Neural cell (in vitro differentiated cells): ENCODE results near the gene SERINC2. TPM values are rescaled to one million over a fixed set of nuclear protein-coding genes. Genes with fewer than 3 reads are reported as not detected.
A peak's percentile ranks its signal among the peaks of the same experiment; 100 is the strongest.

Source experiments
- H2AFZ ChIP-seq: fragments of 200-600, 300-800 bp; sonication (generic), shearing (Covaris generic); 2 replicates; pipeline ENCODE4 v1.6.0; 2014; ENCODE audit warnings: low read depth, mild to moderate bottlenecking, antibody characterized with exemption, low read length, moderate library complexity
- H3F3A ChIP-seq: fragments of 200-600 bp; shearing (Covaris generic); 2 replicates; pipeline ENCODE4 v1.6.1; 2016; ENCODE audit warnings: mild to moderate bottlenecking, moderate library complexity, mixed read lengths, antibody characterized with exemption, low read length; ENCODE audit not compliant: insufficient read depth, poor library complexity, severe bottlenecking
- H3K27ac ChIP-seq: fragments of 200-600, 300-800 bp; sonication (generic), shearing (Covaris generic); 2 replicates; pipeline ENCODE4 v1.5.1; 2014; ENCODE audit warnings: mild to moderate bottlenecking, low read length, moderate library complexity
- H3K27me3 ChIP-seq: fragments of 300-800, 200-600 bp; sonication (generic), shearing (Covaris generic); 2 replicates; pipeline ENCODE4 v1.6.0; 2014; ENCODE audit warnings: mild to moderate bottlenecking, low read depth, low read length, moderate library complexity; ENCODE audit not compliant: insufficient read depth
- H3K36me3 ChIP-seq: fragments of 300-800, 200-600 bp; sonication (generic), shearing (Covaris generic); 2 replicates; pipeline ENCODE4 v1.5.1; 2014; ENCODE audit warnings: mild to moderate bottlenecking, antibody characterized with exemption, low read length, moderate library complexity; ENCODE audit not compliant: insufficient read depth
- H3K4me2 ChIP-seq: fragments of 300-800, 200-600 bp; sonication (generic), shearing (Covaris generic); 2 replicates; pipeline ENCODE4 v1.6.0; 2014; ENCODE audit warnings: mild to moderate bottlenecking, low read length
- H3K4me3 ChIP-seq: fragments of 300-800, 200-600 bp; sonication (generic), shearing (Covaris generic); 2 replicates; pipeline ENCODE4 v1.5.1; 2014; ENCODE audit warnings: mild to moderate bottlenecking, low read length, moderate library complexity
- H3K79me2 ChIP-seq: fragments of 200-600 bp; shearing (Covaris generic); replicated peaks from 2 replicates; pipeline ENCODE4 v1.6.0; 2014; ENCODE audit warnings: mild to moderate bottlenecking, low read length, moderate library complexity; ENCODE audit not compliant: insufficient read depth
- H3K9ac ChIP-seq: fragments of 300-800, 200-600 bp; sonication (generic), shearing (Covaris generic); 2 replicates; pipeline ENCODE4 v1.6.1; 2016; ENCODE audit warnings: mild to moderate bottlenecking, low read length, mixed read lengths
- H3K9me2 ChIP-seq: fragments of 200-600 bp; shearing (Covaris generic); 2 replicates; pipeline ENCODE4 v1.6.1; 2016; ENCODE audit warnings: mild to moderate bottlenecking, low read length, mixed read lengths; ENCODE audit not compliant: insufficient read depth
- H3K9me3 ChIP-seq: fragments of 200-600, 300-800 bp; sonication (generic), shearing (Covaris generic); 2 replicates; pipeline ENCODE4 v1.6.1; 2016; ENCODE audit warnings: mild to moderate bottlenecking, mixed run types, low read length, moderate library complexity, mixed read lengths
- H4K20me1 ChIP-seq: fragments of 200-600 bp; shearing (Covaris generic); 2 replicates; pipeline ENCODE4 v1.6.1; 2016; ENCODE audit warnings: mild to moderate bottlenecking, mixed run types; ENCODE audit not compliant: insufficient read depth
- CTCF ChIP-seq: fragments of 450-650 bp; IDR thresholded peaks from 2 replicates; pipeline ENCODE4 v1.5.1; 2014; ENCODE audit warnings: antibody characterized with exemption, mild to moderate bottlenecking, moderate library complexity; ENCODE audit not compliant: poor library complexity, severe bottlenecking
- EP300 ChIP-seq: fragments of 450-650 bp; conservative IDR thresholded peaks from 2 replicates; pipeline ENCODE4 v1.6.1; 2014; ENCODE audit warnings: antibody characterized with exemption, mild to moderate bottlenecking, moderate library complexity; ENCODE audit not compliant: poor library complexity, severe bottlenecking
- EZH2 ChIP-seq: fragments of 200-600, 300-800 bp; shearing (Covaris generic), sonication (generic); IDR thresholded peaks from 2 replicates; pipeline ENCODE4 v1.6.1; 2014; ENCODE audit warnings: antibody characterized with exemption, low read length, borderline replicate concordance, mild to moderate bottlenecking; ENCODE audit not compliant: insufficient read depth, poor library complexity, severe bottlenecking
- MXI1 ChIP-seq: fragments of 450-650 bp; conservative IDR thresholded peaks from 2 replicates; pipeline ENCODE4 v1.6.1; 2014; ENCODE audit warnings: antibody characterized with exemption, mild to moderate bottlenecking; ENCODE audit not compliant: poor library complexity, severe bottlenecking
- POLR2AphosphoS5 ChIP-seq: IDR thresholded peaks from 2 replicates; pipeline ENCODE4 v1.6.1; 2012
- RAD21 ChIP-seq: fragments of 450-650 bp; conservative IDR thresholded peaks from 2 replicates; pipeline ENCODE4 v1.6.1; 2014; ENCODE audit warnings: antibody characterized with exemption, mild to moderate bottlenecking, moderate library complexity
- REST ChIP-seq: IDR thresholded peaks from 2 replicates; pipeline ENCODE4 v1.6.1; 2012; ENCODE audit warnings: borderline replicate concordance
- SMC3 ChIP-seq: fragments of 450-650 bp; conservative IDR thresholded peaks from 2 replicates; pipeline ENCODE4 v1.6.1; 2014; ENCODE audit warnings: antibody characterized with exemption, mild to moderate bottlenecking, moderate library complexity; ENCODE audit not compliant: poor library complexity
- TAF1 ChIP-seq: IDR thresholded peaks from 2 replicates; pipeline ENCODE4 v1.6.1; 2012; ENCODE audit warnings: low read depth
- polyA plus RNA-seq: library from polyadenylated mRNA; depleted of rRNA; stranded (reverse); fragments of >200 nt; gene quantifications from 2 replicates; pipeline ENCODE4 v1.2.3, GENCODE V29; 2014

Gene SERINC2
- polyA plus RNA-seq, 1 donor from 2014 or later = 8.6 TPM

GRCh38 chr1:31372751-31373055 lies 40.3 kb upstream of the SERINC2 start:
- Histone ChIP-seq H3K9ac (peak overlapping the region; percentile 76), H4K20me1 (no peaks in the 10 kb centered on the region), H2AFZ (no peak overlapping the region), H3F3A (no peaks in the 10 kb centered on the region), H3K27me3 (no peaks in the 10 kb centered on the region), H3K79me2 (no peaks in the 10 kb centered on the region), H3K9me2 (no peaks in the 10 kb centered on the region), H3K27ac (peak overlapping the region; percentile 82), H3K9me3 (no peaks in the 10 kb centered on the region), H3K4me3 (peak overlapping the region; percentile 61), H3K4me2 (peak overlapping the region; percentile 19), H3K36me3 (no peaks in the 10 kb centered on the region)
- TF ChIP-seq EP300 (no peak), SMC3 (no peak), CTCF (no peak), MXI1 (no peak), TAF1 (no peak), REST (no peak), POLR2AphosphoS5 (no peak), EZH2 (no peak), RAD21 (no peak)

GRCh38 chr1:31373056-31373896 lies 39.7 kb upstream of the SERINC2 start, which contains the start of gene FABP3:
FABP3 (minus strand) TSS chr1:31373076; CDS start chr1:31373014, 62 bp downstream.
- Histone ChIP-seq H3K9me2 (no peaks in the 10 kb centered on the region), H2AFZ (peak within 1 kb of the TSS; percentile 47), H3F3A (no peaks in the 10 kb centered on the region), H3K36me3 (no peaks in the 10 kb centered on the region), H3K4me3 (peak within 1 kb of the TSS; percentile 61), H3K9me3 (no peaks in the 10 kb centered on the region), H3K79me2 (no peaks in the 10 kb centered on the region), H3K27ac (peak within 1 kb of the TSS; percentile 82), H3K27me3 (no peaks in the 10 kb centered on the region), H4K20me1 (no peaks in the 10 kb centered on the region), H3K9ac (peak within 1 kb of the TSS; percentile 76), H3K4me2 (peak within 1 kb of the TSS; percentile 72)
- peak; percentile 59 for TF ChIP-seq POLR2AphosphoS5
- TF ChIP-seq EP300 = no peak
- peak; percentile 53 for TF ChIP-seq REST
- TF ChIP-seq TAF1 = peak; percentile 61
- TF ChIP-seq SMC3 = peak; percentile 9
